ENCODE measurements around the gene RNF14.

GRCh38 chr5:141978389-141978788 lies 9.5 kb downstream of the RNF14 start:
- TF ChIP-seq EZH2phosphoT487 (IDR thresholded peaks at IDR 0.05; ENCODE audit: low read depth, severe bottlenecking, unreplicated experiment), result no peak
- no peak for TF ChIP-seq CTCF (IDR thresholded peaks at IDR 0.05; ENCODE audit: poor library complexity)

Measured in hepatocyte (in vitro differentiated cells).